PC-9 (cell line): Measurements from ENCODE around the gene UBQLN3.

Source experiments
- CTCF ChIP-seq: fragments of 200-600 bp; sonication (generic); conservative IDR thresholded peaks from 2 replicates; pipeline ENCODE4 v1.6.1; 2017; ENCODE audit warnings: mixed run types, antibody characterized with exemption, mild to moderate bottlenecking, moderate library complexity
- EZH2 ChIP-seq: fragments of 200-600 bp; sonication (generic); IDR thresholded peaks from 2 replicates; pipeline ENCODE4 v1.8.0; 2017; ENCODE audit warnings: antibody characterized with exemption, low read depth

GRCh38 chr11:5488385-5488784 lies 21.4 kb downstream of the UBQLN3 start, which contains the start of gene OR52D1:
- no peak for TF ChIP-seq CTCF
- no peak for TF ChIP-seq EZH2
